Measurements from ENCODE around the gene AOPEP.

DNA sequence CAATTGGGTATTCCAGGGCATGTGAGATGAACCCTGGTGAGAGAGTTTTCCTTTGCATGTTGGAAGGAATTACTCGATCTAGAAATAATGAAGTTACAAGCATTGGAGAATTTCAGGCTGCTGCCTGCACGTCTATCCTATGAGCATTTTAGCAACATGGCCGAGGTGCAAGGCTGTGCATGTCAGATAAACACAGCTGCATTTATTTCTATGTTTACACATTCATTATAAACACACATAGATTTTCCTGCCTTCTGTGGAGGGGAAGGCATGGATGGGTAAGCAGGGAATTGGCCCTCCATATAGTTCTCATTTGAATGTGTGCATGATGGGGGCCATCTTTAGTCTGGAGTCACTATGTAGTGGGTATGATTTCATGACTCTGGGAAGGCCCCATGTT lies 42.3 kb downstream of the AOPEP start:
- TF ChIP-seq, protein P1, sequence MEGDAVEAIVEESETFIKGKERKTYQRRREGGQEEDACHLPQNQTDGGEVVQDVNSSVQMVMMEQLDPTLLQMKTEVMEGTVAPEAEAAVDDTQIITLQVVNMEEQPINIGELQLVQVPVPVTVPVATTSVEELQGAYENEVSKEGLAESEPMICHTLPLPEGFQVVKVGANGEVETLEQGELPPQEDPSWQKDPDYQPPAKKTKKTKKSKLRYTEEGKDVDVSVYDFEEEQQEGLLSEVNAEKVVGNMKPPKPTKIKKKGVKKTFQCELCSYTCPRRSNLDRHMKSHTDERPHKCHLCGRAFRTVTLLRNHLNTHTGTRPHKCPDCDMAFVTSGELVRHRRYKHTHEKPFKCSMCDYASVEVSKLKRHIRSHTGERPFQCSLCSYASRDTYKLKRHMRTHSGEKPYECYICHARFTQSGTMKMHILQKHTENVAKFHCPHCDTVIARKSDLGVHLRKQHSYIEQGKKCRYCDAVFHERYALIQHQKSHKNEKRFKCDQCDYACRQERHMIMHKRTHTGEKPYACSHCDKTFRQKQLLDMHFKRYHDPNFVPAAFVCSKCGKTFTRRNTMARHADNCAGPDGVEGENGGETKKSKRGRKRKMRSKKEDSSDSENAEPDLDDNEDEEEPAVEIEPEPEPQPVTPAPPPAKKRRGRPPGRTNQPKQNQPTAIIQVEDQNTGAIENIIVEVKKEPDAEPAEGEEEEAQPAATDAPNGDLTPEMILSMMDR (IDR thresholded peaks at IDR 0.05): no peak
- TF ChIP-seq EZH2phosphoT487 (IDR thresholded peaks at IDR 0.05): no peak
